A549 (cell line): Measurements from ENCODE around the gene KSR2.

Experiments used
- EHMT2 ChIP-seq: fragments of 200-600 bp; sonication (generic); IDR thresholded peaks from 2 replicates; pipeline ENCODE4 v1.6.1; 2016; ENCODE audit warnings: antibody characterized with exemption, low read depth, mild to moderate bottlenecking, moderate library complexity
- ELK1 ChIP-seq: fragments of 150-350 bp; IDR thresholded peaks from 2 replicates; pipeline ENCODE4 v1.6.1; 2014; ENCODE audit warnings: low read depth, mild to moderate bottlenecking, low read length
- JUNB ChIP-seq: fragments of >200 bp; sonication (Bioruptor Twin); formaldehyde crosslinking; IDR thresholded peaks from 2 replicates; pipeline ENCODE4 v1.6.1; 2016
- KDM1A ChIP-seq: fragments of 200-600 bp; sonication (generic); IDR thresholded peaks from 2 replicates; pipeline ENCODE4 v1.6.1; 2016; ENCODE audit warnings: low read depth, mild to moderate bottlenecking
- MAFK ChIP-seq: fragments of 450-650 bp; IDR thresholded peaks from 2 replicates; pipeline ENCODE4 v1.6.1; 2014; ENCODE audit not compliant: partially characterized antibody
- MAZ ChIP-seq: fragments of 150-350 bp; IDR thresholded peaks from 2 replicates; pipeline ENCODE4 v1.6.1; 2014; ENCODE audit warnings: antibody characterized with exemption, low read depth, low read length, borderline replicate concordance
- POLR2A ChIP-seq: IDR thresholded peaks from 2 replicates; pipeline ENCODE4 v1.6.1; 2012; ENCODE audit warnings: mild to moderate bottlenecking, low read length
- POLR2AphosphoS2 ChIP-seq: conservative IDR thresholded peaks from 2 replicates; pipeline ENCODE4 v1.6.1; 2012; ENCODE audit warnings: low read length, improper control_type of control experiment, inconsistent platforms
- RAD21 ChIP-seq, 2 experiments: fragments of >200 bp in 1 of 2; sonication (Bioruptor Twin) in 1 of 2; formaldehyde crosslinking in 1 of 2; IDR thresholded peaks in 1 of 2; conservative IDR thresholded peaks in 1 of 2; 2 replicates in 1 of 2; 3 replicates in 1 of 2; pipeline ENCODE4 v1.6.1; 2012 to 2018; ENCODE audit warnings: inconsistent platforms in 1 of 2
- RFX5 ChIP-seq: fragments of 450-650 bp; IDR thresholded peaks from 2 replicates; pipeline ENCODE4 v1.7.1; 2014; ENCODE audit warnings: antibody characterized with exemption, mild to moderate bottlenecking, moderate library complexity
- SREBF2 ChIP-seq: fragments of 450-650 bp; IDR thresholded peaks from 2 replicates; pipeline ENCODE4 v1.6.1; 2014; ENCODE audit warnings: mild to moderate bottlenecking, moderate library complexity
- TF ChIP-seq, protein P1 (sequence below): fragments of >200 bp; sonication (Bioruptor Twin); formaldehyde crosslinking; IDR thresholded peaks from 3 replicates; pipeline ENCODE4 v1.5.1; 2016
- TF ChIP-seq, protein P2 (sequence below): IDR thresholded peaks from 2 replicates; pipeline ENCODE4 v1.6.1; 2012; ENCODE audit warnings: low read depth, borderline replicate concordance
- TF ChIP-seq, protein P3 (sequence below): fragments of >200 bp; sonication (Bioruptor Twin); formaldehyde crosslinking; IDR thresholded peaks from 3 replicates; pipeline ENCODE4 v1.6.1; 2016

DNA sequence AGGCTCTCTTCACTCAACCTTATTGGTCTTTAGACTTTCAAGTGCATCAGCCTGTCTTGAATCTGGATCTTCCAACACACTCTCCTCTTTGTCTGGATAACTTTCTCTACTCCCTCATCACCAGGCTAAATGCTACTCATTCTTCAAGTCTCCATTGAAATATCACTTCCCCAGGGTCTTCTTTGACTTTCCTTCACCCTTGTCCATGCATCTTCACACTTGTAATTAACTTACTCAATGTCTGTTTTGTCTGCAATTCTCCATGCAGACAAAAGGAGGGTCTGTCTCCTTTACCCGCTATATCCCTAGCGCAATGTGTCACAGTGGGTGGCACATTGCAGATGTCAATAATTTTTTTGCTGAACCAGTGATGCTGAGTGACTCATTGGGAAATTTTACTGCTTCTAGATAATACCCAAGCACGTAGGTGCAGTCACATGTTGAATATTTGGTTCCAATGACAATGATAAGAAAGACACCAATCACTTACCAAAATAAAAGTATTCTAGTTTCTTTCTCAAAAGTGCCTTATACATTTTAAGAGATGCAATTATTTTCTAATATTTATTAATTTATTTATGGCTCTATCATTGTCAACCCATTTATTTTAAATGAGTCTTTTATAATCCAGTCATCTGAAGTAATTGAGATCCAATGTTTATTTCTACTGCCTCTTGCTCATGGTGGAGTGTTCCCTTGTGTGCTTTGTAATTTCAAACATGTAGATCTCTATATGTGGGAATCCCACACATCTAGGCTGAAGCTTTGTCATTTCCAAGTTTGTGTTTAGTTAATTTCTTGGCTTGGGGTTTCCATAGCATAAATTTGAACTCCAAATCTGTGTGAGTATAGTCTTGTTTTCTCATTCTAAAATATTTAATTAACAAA is 26.0 kb upstream of the KSR2 start:
- no peak for TF ChIP-seq POLR2AphosphoS2
- TF ChIP-seq, protein P1, sequence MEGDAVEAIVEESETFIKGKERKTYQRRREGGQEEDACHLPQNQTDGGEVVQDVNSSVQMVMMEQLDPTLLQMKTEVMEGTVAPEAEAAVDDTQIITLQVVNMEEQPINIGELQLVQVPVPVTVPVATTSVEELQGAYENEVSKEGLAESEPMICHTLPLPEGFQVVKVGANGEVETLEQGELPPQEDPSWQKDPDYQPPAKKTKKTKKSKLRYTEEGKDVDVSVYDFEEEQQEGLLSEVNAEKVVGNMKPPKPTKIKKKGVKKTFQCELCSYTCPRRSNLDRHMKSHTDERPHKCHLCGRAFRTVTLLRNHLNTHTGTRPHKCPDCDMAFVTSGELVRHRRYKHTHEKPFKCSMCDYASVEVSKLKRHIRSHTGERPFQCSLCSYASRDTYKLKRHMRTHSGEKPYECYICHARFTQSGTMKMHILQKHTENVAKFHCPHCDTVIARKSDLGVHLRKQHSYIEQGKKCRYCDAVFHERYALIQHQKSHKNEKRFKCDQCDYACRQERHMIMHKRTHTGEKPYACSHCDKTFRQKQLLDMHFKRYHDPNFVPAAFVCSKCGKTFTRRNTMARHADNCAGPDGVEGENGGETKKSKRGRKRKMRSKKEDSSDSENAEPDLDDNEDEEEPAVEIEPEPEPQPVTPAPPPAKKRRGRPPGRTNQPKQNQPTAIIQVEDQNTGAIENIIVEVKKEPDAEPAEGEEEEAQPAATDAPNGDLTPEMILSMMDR: no peak
- TF ChIP-seq EHMT2: no peak
- no peak for TF ChIP-seq RAD21 (conservative IDR thresholded peaks at IDR 0.05 in 1 of 2, IDR thresholded peaks at IDR 0.05 in 1 of 2)
- TF ChIP-seq ELK1: no peak
- no peak for TF ChIP-seq MAZ
- TF ChIP-seq, protein P2, sequence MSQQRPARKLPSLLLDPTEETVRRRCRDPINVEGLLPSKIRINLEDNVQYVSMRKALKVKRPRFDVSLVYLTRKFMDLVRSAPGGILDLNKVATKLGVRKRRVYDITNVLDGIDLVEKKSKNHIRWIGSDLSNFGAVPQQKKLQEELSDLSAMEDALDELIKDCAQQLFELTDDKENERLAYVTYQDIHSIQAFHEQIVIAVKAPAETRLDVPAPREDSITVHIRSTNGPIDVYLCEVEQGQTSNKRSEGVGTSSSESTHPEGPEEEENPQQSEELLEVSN: no peak
- TF ChIP-seq, protein P3, sequence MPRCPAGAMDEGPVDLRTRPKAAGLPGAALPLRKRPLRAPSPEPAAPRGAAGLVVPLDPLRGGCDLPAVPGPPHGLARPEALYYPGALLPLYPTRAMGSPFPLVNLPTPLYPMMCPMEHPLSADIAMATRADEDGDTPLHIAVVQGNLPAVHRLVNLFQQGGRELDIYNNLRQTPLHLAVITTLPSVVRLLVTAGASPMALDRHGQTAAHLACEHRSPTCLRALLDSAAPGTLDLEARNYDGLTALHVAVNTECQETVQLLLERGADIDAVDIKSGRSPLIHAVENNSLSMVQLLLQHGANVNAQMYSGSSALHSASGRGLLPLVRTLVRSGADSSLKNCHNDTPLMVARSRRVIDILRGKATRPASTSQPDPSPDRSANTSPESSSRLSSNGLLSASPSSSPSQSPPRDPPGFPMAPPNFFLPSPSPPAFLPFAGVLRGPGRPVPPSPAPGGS: no peak
- TF ChIP-seq KDM1A: no peak
- no peak for TF ChIP-seq JUNB
- TF ChIP-seq SREBF2: no peak
- TF ChIP-seq RFX5: no peak
- TF ChIP-seq MAFK: no peak
- TF ChIP-seq POLR2A: no peak
